GM12878 (cell line): ENCODE measurements around the gene PHC2. TPM values are rescaled to one million over a fixed set of nuclear protein-coding genes. Genes with fewer than 3 reads are reported as not detected.

Experiments used
- BHLHE40 ChIP-seq, 2 experiments: fragments of 450-650 bp in 1 of 2; IDR thresholded peaks; 2 replicates each; pipeline ENCODE4 v1.6.1; 2011 to 2017; ENCODE audit warnings: low read depth in 2 of 2, borderline replicate concordance in 1 of 2, improper control_type of control experiment in 1 of 2, low read length in 1 of 2, mild to moderate bottlenecking in 1 of 2
- BRCA1 ChIP-seq: IDR thresholded peaks from 2 replicates; pipeline ENCODE4 v1.6.1; 2011; ENCODE audit warnings: low read depth, low read length, improper control_type of control experiment
- CHD4 ChIP-seq: fragments of 200-600 bp; sonication (generic); IDR thresholded peaks from 2 replicates; pipeline ENCODE4 v1.6.1; 2016; ENCODE audit warnings: mild to moderate bottlenecking
- CREB1 ChIP-seq: IDR thresholded peaks from 2 replicates; pipeline ENCODE4 v1.6.1; 2012; ENCODE audit warnings: low read depth, mild to moderate bottlenecking, inconsistent platforms
- E2F4 ChIP-seq: IDR thresholded peaks from 2 replicates; pipeline ENCODE4 v1.6.1; 2012; ENCODE audit warnings: low read depth, low read length, improper control_type of control experiment
- ETV6 ChIP-seq, 2 experiments: fragments of 450-650 bp in 1 of 2; IDR thresholded peaks in 1 of 2; conservative IDR thresholded peaks in 1 of 2; 2 replicates each; pipeline ENCODE4 v1.6.1; 2014; ENCODE audit warnings: antibody characterized with exemption in 1 of 2, borderline replicate concordance in 1 of 2, low read depth in 1 of 2, mild to moderate bottlenecking in 1 of 2, moderate library complexity in 1 of 2
- EZH2 ChIP-seq: IDR thresholded peaks from 2 replicates; pipeline ENCODE4 v1.6.1; 2012; ENCODE audit warnings: low read depth, mild to moderate bottlenecking, control low read depth, inconsistent platforms, low read length, borderline replicate concordance; ENCODE audit not compliant: control insufficient read depth
- GATAD2B ChIP-seq: fragments of 450-650 bp; conservative IDR thresholded peaks from 2 replicates; pipeline ENCODE4 v1.6.1; 2017; ENCODE audit warnings: low read depth, mild to moderate bottlenecking, moderate library complexity
- HCFC1 ChIP-seq: fragments of 150-350 bp; IDR thresholded peaks from 2 replicates; pipeline ENCODE4 v1.6.1; 2014; ENCODE audit warnings: low read length
- HDGF ChIP-seq: fragments of 450-650 bp; IDR thresholded peaks from 2 replicates; pipeline ENCODE4 v1.6.1; 2016; ENCODE audit warnings: antibody characterized with exemption
- LARP7 ChIP-seq: fragments of 450-650 bp; IDR thresholded peaks from 2 replicates; pipeline ENCODE4 v1.6.1; 2017; ENCODE audit warnings: mild to moderate bottlenecking
- MTA3 ChIP-seq: IDR thresholded peaks from 2 replicates; pipeline ENCODE4 v1.6.1; 2012; ENCODE audit warnings: low read length, inconsistent platforms, borderline replicate concordance
- MYB ChIP-seq: fragments of 150-350 bp; IDR thresholded peaks from 2 replicates; pipeline ENCODE4 v1.6.1; 2014; ENCODE audit warnings: mild to moderate bottlenecking, low read depth, low read length, borderline replicate concordance
- NFIC ChIP-seq: IDR thresholded peaks from 2 replicates; pipeline ENCODE4 v1.6.1; 2012; ENCODE audit warnings: low read depth, mild to moderate bottlenecking, inconsistent platforms, low read length, moderate library complexity
- PAX5 ChIP-seq: IDR thresholded peaks from 2 replicates; pipeline ENCODE4 v1.6.1; 2011; ENCODE audit warnings: low read depth, low read length, borderline replicate concordance
- RAD51 ChIP-seq: fragments of 450-650 bp; IDR thresholded peaks from 2 replicates; pipeline ENCODE4 v1.6.1; 2016; ENCODE audit warnings: moderate library complexity, mild to moderate bottlenecking, inconsistent platforms
- SMAD5 ChIP-seq: IDR thresholded peaks from 2 replicates; pipeline ENCODE4 v1.6.1; 2016; ENCODE audit warnings: antibody characterized with exemption, low read depth
- SMC3 ChIP-seq: IDR thresholded peaks from 2 replicates; pipeline ENCODE4 v1.6.1; 2011; ENCODE audit warnings: low read length, improper control_type of control experiment, borderline replicate concordance
- SREBF2 ChIP-seq: IDR thresholded peaks from 2 replicates; pipeline ENCODE4 v1.6.1; 2012; ENCODE audit warnings: mild to moderate bottlenecking, low read length
- TARDBP ChIP-seq: IDR thresholded peaks from 2 replicates; pipeline ENCODE4 v1.6.1; 2016; ENCODE audit warnings: borderline replicate concordance
- TBL1XR1 ChIP-seq: IDR thresholded peaks from 2 replicates; pipeline ENCODE4 v1.6.1; 2012; ENCODE audit warnings: low read depth, low read length, improper control_type of control experiment
- TCF12 ChIP-seq: IDR thresholded peaks from 2 replicates; pipeline ENCODE4 v1.6.1; 2011; ENCODE audit warnings: low read depth, mild to moderate bottlenecking, low read length
- ZNF384 ChIP-seq: IDR thresholded peaks from 2 replicates; pipeline ENCODE4 v1.6.1; 2012; ENCODE audit warnings: low read depth, mild to moderate bottlenecking, low read length, improper control_type of control experiment, borderline replicate concordance
- polyA plus RNA-seq, 11 experiments: library from polyadenylated mRNA; depleted of rRNA in 4 of 11; unstranded in 6 of 11; stranded (reverse) in 5 of 11; fragments of >200 nt; fragmentation: Nextera tagmentation in 4 of 11; fragmentation: Illumina TruSeq in 1 of 11; extraction: Ambion mirVana in 4 of 11; extraction: Trizol in 1 of 11; gene quantifications; 1 replicate in 1 of 11; 2 replicates in 10 of 11; pipeline versions ENCODE4 v1.2.1 to v1.2.3, GENCODE V29; 2011 to 2016; ENCODE audit warnings: inconsistent platforms in 2 of 11, missing spikeins in 2 of 11, low read depth in 1 of 11
- total RNA-seq, 4 experiments: library from RNA; depleted of rRNA in 3 of 4; stranded (reverse); fragments of >200 nt in 3 of 4; fragmentation: Illumina TruSeq in 1 of 4; extraction: Trizol in 1 of 4; gene quantifications; 2 replicates each; pipeline versions ENCODE4 v1.2.1 to v1.2.3, GENCODE V29; 2013 to 2021
- TF ChIP-seq, protein P1 (sequence below): fragments of 150-350 bp; IDR thresholded peaks from 2 replicates; pipeline ENCODE4 v1.6.1; 2016; ENCODE audit warnings: low read depth, low read length
- TF ChIP-seq, protein P2 (sequence below): fragments of 150-350 bp; IDR thresholded peaks from 2 replicates; pipeline ENCODE4 v1.6.1; 2014; ENCODE audit warnings: mild to moderate bottlenecking, low read depth, low read length

PHC2 gene
- total and polyA plus RNA-seq, 10 of the 15 experiments (the other 5 are each of a cell fraction or from before 2014, with no cell fraction given) = 2.0 to 35.9 (median 16.4) TPM

GRCh38 chr1:33430692-33431593, at the start of gene PHC2 (continued):
- TF ChIP-seq E2F4 (no peak), TARDBP (no peak), TBL1XR1 (no peak), EZH2 (no peak), RAD51 (no peak), MYB (no peak), HDGF (no peak), SMAD5 (no peak), BRCA1 (no peak), MTA3 (no peak), CREB1 (no peak), PAX5 (peak; percentile 10; the same call in 1 of the 2 replicates), HCFC1 (no peak), CHD4 (no peak), GATAD2B (peak; percentile 69; the same call in 1 of the 2 replicates), ETV6 (conservative IDR thresholded peaks at IDR 0.05 in 1 of 2, IDR thresholded peaks at IDR 0.05 in 1 of 2; ENCODE audit: borderline replicate concordance in 1 of 2, low read depth in 1 of 2) (no peak), ZNF384 (no peak), LARP7 (peak; percentile 58; the same call in 1 of the 2 replicates), SMC3 (no peak), NFIC (no peak), TCF12 (no peak), SREBF2 (no peak), BHLHE40 (IDR thresholded peaks at IDR 0.05; ENCODE audit: borderline replicate concordance in 1 of 2, low read depth in 2 of 2, low read length in 1 of 2) (peak in 1 of 2 experiments; percentile 49; a peak in 2 of 4 replicates)
- TF ChIP-seq, protein P1, sequence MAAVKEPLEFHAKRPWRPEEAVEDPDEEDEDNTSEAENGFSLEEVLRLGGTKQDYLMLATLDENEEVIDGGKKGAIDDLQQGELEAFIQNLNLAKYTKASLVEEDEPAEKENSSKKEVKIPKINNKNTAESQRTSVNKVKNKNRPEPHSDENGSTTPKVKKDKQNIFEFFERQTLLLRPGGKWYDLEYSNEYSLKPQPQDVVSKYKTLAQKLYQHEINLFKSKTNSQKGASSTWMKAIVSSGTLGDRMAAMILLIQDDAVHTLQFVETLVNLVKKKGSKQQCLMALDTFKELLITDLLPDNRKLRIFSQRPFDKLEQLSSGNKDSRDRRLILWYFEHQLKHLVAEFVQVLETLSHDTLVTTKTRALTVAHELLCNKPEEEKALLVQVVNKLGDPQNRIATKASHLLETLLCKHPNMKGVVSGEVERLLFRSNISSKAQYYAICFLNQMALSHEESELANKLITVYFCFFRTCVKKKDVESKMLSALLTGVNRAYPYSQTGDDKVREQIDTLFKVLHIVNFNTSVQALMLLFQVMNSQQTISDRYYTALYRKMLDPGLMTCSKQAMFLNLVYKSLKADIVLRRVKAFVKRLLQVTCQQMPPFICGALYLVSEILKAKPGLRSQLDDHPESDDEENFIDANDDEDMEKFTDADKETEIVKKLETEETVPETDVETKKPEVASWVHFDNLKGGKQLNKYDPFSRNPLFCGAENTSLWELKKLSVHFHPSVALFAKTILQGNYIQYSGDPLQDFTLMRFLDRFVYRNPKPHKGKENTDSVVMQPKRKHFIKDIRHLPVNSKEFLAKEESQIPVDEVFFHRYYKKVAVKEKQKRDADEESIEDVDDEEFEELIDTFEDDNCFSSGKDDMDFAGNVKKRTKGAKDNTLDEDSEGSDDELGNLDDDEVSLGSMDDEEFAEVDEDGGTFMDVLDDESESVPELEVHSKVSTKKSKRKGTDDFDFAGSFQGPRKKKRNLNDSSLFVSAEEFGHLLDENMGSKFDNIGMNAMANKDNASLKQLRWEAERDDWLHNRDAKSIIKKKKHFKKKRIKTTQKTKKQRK = no peak
- TF ChIP-seq, protein P2, sequence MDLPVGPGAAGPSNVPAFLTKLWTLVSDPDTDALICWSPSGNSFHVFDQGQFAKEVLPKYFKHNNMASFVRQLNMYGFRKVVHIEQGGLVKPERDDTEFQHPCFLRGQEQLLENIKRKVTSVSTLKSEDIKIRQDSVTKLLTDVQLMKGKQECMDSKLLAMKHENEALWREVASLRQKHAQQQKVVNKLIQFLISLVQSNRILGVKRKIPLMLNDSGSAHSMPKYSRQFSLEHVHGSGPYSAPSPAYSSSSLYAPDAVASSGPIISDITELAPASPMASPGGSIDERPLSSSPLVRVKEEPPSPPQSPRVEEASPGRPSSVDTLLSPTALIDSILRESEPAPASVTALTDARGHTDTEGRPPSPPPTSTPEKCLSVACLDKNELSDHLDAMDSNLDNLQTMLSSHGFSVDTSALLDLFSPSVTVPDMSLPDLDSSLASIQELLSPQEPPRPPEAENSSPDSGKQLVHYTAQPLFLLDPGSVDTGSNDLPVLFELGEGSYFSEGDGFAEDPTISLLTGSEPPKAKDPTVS = no peak
